SK-N-SH treated with all-trans-retinoic acid at 6 μM for 48 hours (cell line): ENCODE measurements around the gene OSCAR.

Source experiments
- ARNTL ChIP-seq: fragments of 450-650 bp; formaldehyde crosslinking; IDR thresholded peaks from 2 replicates; pipeline ENCODE4 v1.5.0; 2020; ENCODE audit warnings: low read depth, mild to moderate bottlenecking, moderate library complexity, borderline replicate concordance
- BACH2 ChIP-seq: fragments of 250-450 bp; sonication (Bioruptor Pico); IDR thresholded peaks from 2 replicates; pipeline ENCODE4 v1.9.0; 2021; ENCODE audit warnings: mild to moderate bottlenecking, borderline replicate concordance
- CSDC2 ChIP-seq: fragments of 250-450 bp; sonication (Bioruptor Pico); IDR thresholded peaks from 2 replicates; pipeline ENCODE4 v1.5.0; 2020; ENCODE audit warnings: mild to moderate bottlenecking, moderate library complexity
- ESRRG ChIP-seq: fragments of 250-450 bp; sonication (Bioruptor Pico); IDR thresholded peaks from 2 replicates; pipeline ENCODE4 v1.6.1; 2021; ENCODE audit warnings: mild to moderate bottlenecking
- ISL1 ChIP-seq: fragments of 250-450 bp; sonication (Bioruptor Pico); IDR thresholded peaks from 2 replicates; pipeline ENCODE4 v2.1.2; 2022; ENCODE audit warnings: mild to moderate bottlenecking, moderate library complexity
- RARB ChIP-seq: fragments of 250-450 bp; sonication (Bioruptor Pico); IDR thresholded peaks from 2 replicates; pipeline ENCODE4 v1.8.0; 2021; ENCODE audit warnings: mild to moderate bottlenecking, moderate library complexity
- SNAI2 ChIP-seq: fragments of 250-450 bp; sonication (Bioruptor Pico); IDR thresholded peaks from 2 replicates; pipeline ENCODE4 v1.5.0; 2020; ENCODE audit warnings: mild to moderate bottlenecking, moderate library complexity
- TOX ChIP-seq: fragments of 250-450 bp; sonication (Bioruptor Pico); IDR thresholded peaks from 2 replicates; pipeline ENCODE4 v1.8.0; 2021; ENCODE audit warnings: mild to moderate bottlenecking, moderate library complexity, borderline replicate concordance
- ZFP3 ChIP-seq: fragments of 250-450 bp; sonication (Bioruptor Pico); IDR thresholded peaks from 2 replicates; pipeline ENCODE4 v1.5.0; 2020; ENCODE audit warnings: mild to moderate bottlenecking, moderate library complexity
- ZNF70 ChIP-seq: fragments of 450-650 bp; formaldehyde crosslinking; IDR thresholded peaks from 2 replicates; pipeline ENCODE4 v1.5.0; 2020; ENCODE audit warnings: mild to moderate bottlenecking, moderate library complexity
- TF ChIP-seq, protein P1 (sequence below): fragments of 250-450 bp; sonication (Bioruptor Pico); IDR thresholded peaks from 2 replicates; pipeline ENCODE4 v1.5.1; 2020; ENCODE audit warnings: low read depth, mild to moderate bottlenecking, moderate library complexity
- TF ChIP-seq, protein P2 (sequence below): fragments of 250-450 bp; sonication (Bioruptor Pico); IDR thresholded peaks from 2 replicates; pipeline ENCODE4 v1.8.0; 2020; ENCODE audit warnings: mild to moderate bottlenecking, moderate library complexity, borderline replicate concordance

DNA sequence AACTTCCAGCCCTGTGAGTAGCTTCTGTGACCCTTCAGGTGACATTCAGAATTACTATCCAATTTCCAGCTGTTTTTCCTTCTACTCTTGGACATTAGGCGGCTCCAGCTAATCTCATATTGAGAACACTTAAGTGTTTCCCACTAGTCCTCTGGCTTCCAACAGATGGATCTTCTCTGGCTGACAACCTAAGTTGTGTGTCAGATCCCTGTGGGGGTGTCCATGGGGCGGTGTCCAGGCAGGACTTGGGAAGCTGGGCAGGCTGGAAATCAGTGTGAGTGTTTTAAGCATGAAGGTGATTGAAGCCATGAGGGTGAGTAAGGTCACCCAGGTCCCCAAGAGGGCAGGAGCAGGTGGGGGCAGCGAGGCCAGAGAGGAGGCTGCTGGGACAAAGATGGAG is 47.1 kb upstream of the OSCAR start:
- TF ChIP-seq, protein P1, sequence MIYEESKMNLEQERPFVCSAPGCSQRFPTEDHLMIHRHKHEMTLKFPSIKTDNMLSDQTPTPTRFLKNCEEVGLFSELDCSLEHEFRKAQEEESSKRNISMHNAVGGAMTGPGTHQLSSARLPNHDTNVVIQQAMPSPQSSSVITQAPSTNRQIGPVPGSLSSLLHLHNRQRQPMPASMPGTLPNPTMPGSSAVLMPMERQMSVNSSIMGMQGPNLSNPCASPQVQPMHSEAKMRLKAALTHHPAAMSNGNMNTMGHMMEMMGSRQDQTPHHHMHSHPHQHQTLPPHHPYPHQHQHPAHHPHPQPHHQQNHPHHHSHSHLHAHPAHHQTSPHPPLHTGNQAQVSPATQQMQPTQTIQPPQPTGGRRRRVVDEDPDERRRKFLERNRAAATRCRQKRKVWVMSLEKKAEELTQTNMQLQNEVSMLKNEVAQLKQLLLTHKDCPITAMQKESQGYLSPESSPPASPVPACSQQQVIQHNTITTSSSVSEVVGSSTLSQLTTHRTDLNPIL = no peak
- no peak for TF ChIP-seq ARNTL (CRISPR knock-in tag)
- TF ChIP-seq ZNF70 (CRISPR knock-in tag) = no peak
- TF ChIP-seq, protein P2, sequence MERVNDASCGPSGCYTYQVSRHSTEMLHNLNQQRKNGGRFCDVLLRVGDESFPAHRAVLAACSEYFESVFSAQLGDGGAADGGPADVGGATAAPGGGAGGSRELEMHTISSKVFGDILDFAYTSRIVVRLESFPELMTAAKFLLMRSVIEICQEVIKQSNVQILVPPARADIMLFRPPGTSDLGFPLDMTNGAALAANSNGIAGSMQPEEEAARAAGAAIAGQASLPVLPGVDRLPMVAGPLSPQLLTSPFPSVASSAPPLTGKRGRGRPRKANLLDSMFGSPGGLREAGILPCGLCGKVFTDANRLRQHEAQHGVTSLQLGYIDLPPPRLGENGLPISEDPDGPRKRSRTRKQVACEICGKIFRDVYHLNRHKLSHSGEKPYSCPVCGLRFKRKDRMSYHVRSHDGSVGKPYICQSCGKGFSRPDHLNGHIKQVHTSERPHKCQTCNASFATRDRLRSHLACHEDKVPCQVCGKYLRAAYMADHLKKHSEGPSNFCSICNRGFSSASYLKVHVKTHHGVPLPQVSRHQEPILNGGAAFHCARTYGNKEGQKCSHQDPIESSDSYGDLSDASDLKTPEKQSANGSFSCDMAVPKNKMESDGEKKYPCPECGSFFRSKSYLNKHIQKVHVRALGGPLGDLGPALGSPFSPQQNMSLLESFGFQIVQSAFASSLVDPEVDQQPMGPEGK (CRISPR knock-in tag) = no peak
- no peak for TF ChIP-seq ESRRG
- TF ChIP-seq RARB (CRISPR knock-in tag) = no peak
- no peak for TF ChIP-seq TOX (CRISPR knock-in tag)
- TF ChIP-seq BACH2 (CRISPR knock-in tag) = no peak
- TF ChIP-seq ZFP3 (CRISPR knock-in tag) = no peak
- TF ChIP-seq ISL1 = no peak
- TF ChIP-seq SNAI2 = no peak
- no peak for TF ChIP-seq CSDC2
